GM12878 (cell line): ENCODE results near the gene SLC35F3.

Experiments used
- CBX5 ChIP-seq: sonication (generic); IDR thresholded peaks from 2 replicates; pipeline ENCODE4 v1.6.1; 2016; ENCODE audit warnings: low read depth, moderate library complexity, mild to moderate bottlenecking, inconsistent platforms
- CTCF ChIP-seq, 3 experiments: IDR thresholded peaks in 2 of 3; conservative IDR thresholded peaks in 1 of 3; 2 replicates each; pipeline ENCODE4 v1.5.1; 2011; ENCODE audit warnings: low read depth in 3 of 3, low read length in 3 of 3, mild to moderate bottlenecking in 3 of 3, control low read depth in 2 of 3, moderate library complexity in 2 of 3, inconsistent platforms in 1 of 3, mixed read lengths in 1 of 3; ENCODE audit not compliant: control insufficient read depth in 2 of 3, insufficient read depth in 1 of 3; ENCODE audit errors: extremely low read depth in 1 of 3
- EZH2 ChIP-seq: IDR thresholded peaks from 2 replicates; pipeline ENCODE4 v1.6.1; 2012; ENCODE audit warnings: low read depth, mild to moderate bottlenecking, control low read depth, inconsistent platforms, low read length, borderline replicate concordance; ENCODE audit not compliant: control insufficient read depth
- JUNB ChIP-seq: IDR thresholded peaks from 2 replicates; pipeline ENCODE4 v1.6.1; 2016; ENCODE audit warnings: antibody characterized with exemption, mild to moderate bottlenecking
- MAX ChIP-seq: IDR thresholded peaks from 2 replicates; pipeline ENCODE4 v1.6.1; 2012; ENCODE audit warnings: low read depth, low read length, improper control_type of control experiment
- MYC ChIP-seq: IDR thresholded peaks from 2 replicates; pipeline ENCODE4 v1.6.1; 2011; ENCODE audit warnings: mild to moderate bottlenecking, low read length, moderate library complexity, inconsistent platforms; ENCODE audit not compliant: insufficient read depth, insufficient replicate concordance, insufficient read length, severe bottlenecking
- PAX8 ChIP-seq: fragments of 450-650 bp; IDR thresholded peaks from 2 replicates; pipeline ENCODE4 v1.6.1; 2017; ENCODE audit warnings: mild to moderate bottlenecking, moderate library complexity
- POLR2A ChIP-seq: IDR thresholded peaks from 2 replicates; pipeline ENCODE4 v1.6.1; 2011; ENCODE audit warnings: low read depth, mild to moderate bottlenecking, low read length
- POLR2AphosphoS5 ChIP-seq: IDR thresholded peaks from 2 replicates; pipeline ENCODE4 v1.6.1; 2011; ENCODE audit warnings: mild to moderate bottlenecking, low read length, inconsistent platforms
- RAD21 ChIP-seq: IDR thresholded peaks from 2 replicates; pipeline ENCODE4 v1.6.1; 2011; ENCODE audit warnings: mild to moderate bottlenecking, low read depth, low read length, moderate library complexity; ENCODE audit not compliant: insufficient read depth
- SRF ChIP-seq, 2 experiments: IDR thresholded peaks; 2 replicates each; pipeline ENCODE4 v1.6.1; 2011; ENCODE audit warnings: low read depth in 2 of 2, low read length in 2 of 2, mild to moderate bottlenecking in 1 of 2, moderate library complexity in 1 of 2
- SUZ12 ChIP-seq: fragments of 200-600 bp; sonication (generic); IDR thresholded peaks from one replicate; pipeline ENCODE4 v1.6.1; 2018; ENCODE audit warnings: antibody characterized with exemption, mild to moderate bottlenecking; ENCODE audit not compliant: unreplicated experiment
- ZNF274 ChIP-seq: IDR thresholded peaks from one replicate; pipeline ENCODE4 v1.8.0; 2011; ENCODE audit not compliant: insufficient read length, insufficient read depth

- TF ChIP-seq MYC (no peak), JUNB (no peak), CTCF (IDR thresholded peaks at IDR 0.05 in 2 of 3, conservative IDR thresholded peaks at IDR 0.05 in 1 of 3; ENCODE audit: control insufficient read depth in 2 of 3, extremely low read depth in 1 of 3, insufficient read depth in 1 of 3, low read depth in 3 of 3, low read length in 3 of 3) (no peak), ZNF274 (no peak), POLR2AphosphoS5 (no peak), CBX5 (no peak), SRF (IDR thresholded peaks at IDR 0.05; ENCODE audit: low read depth in 2 of 2, low read length in 2 of 2) (no peak), SUZ12 (no peak), POLR2A (no peak), EZH2 (no peak), RAD21 (no peak), MAX (no peak), PAX8 (no peak)
Observed at GRCh38 chr1:234315588-234315987, 411.1 kb downstream of the SLC35F3 start.
